Measurements from ENCODE around the gene PCK1. TPM values are rescaled to one million over a fixed set of nuclear protein-coding genes. Genes with fewer than 3 reads are reported as not detected.

Gene PCK1
- total and polyA plus RNA-seq, 2 donors from 2014 or later: 29.7 to 551 TPM

- FAIRE-seq: no peak
- TF ChIP-seq, protein P1, sequence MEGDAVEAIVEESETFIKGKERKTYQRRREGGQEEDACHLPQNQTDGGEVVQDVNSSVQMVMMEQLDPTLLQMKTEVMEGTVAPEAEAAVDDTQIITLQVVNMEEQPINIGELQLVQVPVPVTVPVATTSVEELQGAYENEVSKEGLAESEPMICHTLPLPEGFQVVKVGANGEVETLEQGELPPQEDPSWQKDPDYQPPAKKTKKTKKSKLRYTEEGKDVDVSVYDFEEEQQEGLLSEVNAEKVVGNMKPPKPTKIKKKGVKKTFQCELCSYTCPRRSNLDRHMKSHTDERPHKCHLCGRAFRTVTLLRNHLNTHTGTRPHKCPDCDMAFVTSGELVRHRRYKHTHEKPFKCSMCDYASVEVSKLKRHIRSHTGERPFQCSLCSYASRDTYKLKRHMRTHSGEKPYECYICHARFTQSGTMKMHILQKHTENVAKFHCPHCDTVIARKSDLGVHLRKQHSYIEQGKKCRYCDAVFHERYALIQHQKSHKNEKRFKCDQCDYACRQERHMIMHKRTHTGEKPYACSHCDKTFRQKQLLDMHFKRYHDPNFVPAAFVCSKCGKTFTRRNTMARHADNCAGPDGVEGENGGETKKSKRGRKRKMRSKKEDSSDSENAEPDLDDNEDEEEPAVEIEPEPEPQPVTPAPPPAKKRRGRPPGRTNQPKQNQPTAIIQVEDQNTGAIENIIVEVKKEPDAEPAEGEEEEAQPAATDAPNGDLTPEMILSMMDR (IDR thresholded peaks at IDR 0.05; ENCODE audit: borderline replicate concordance, extremely low read depth, insufficient read depth): no peak
Observed at GRCh38 chr20:57530327-57530981, 30.5 kb upstream of the PCK1 start.

DNA sequence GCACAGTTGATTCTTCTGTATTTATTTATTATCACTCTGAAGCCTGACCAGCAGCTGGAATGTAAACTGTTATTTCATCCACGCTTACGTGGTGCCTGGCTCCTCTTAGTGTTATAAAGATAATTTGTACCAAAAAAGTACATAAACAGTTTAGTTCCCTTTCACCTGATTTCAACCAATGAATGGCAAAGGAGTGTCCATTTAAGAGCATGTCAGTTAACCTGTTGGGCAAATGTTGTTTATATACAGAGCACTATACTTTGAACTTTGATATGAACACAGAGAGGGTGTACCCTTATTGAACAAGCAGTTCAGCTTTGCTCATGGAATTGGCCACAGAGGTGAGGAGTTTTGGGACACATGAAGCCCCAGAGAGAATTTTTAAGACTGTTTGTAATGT, 28.8 kb upstream of the PCK1 start:
- H3K36me3 ChIP-seq (ENCODE audit: control insufficient read depth in 2 of 3, insufficient read depth in 3 of 3, low read length in 3 of 3): no peaks in the 10 kb centered on the region
- DNase-seq: no peak
- intact Hi-C loops (cut with DNase I): no loop called here
- FAIRE-seq: no peak
- TF ChIP-seq, protein P1 (IDR thresholded peaks at IDR 0.05; ENCODE audit: borderline replicate concordance, extremely low read depth, insufficient read depth): no peak
- H3K9me3 ChIP-seq (ENCODE audit: control insufficient read depth in 2 of 3, insufficient read depth in 1 of 3, low read length in 3 of 3): peaks cover 0 to 3% (median 0%) of the 10 kb centered on the region in 3 donors
- H3K4me1 ChIP-seq (ENCODE audit: control insufficient read depth in 2 of 3, insufficient read depth in 2 of 3, low read depth in 1 of 3, low read length in 3 of 3): peaks cover 0 to 2% (median 0%) of the 10 kb centered on the region in 3 donors
- H3K27me3 ChIP-seq (ENCODE audit: control insufficient read depth, insufficient read depth, low read length): no peaks in the 10 kb centered on the region
- no peak overlapping the region for H3K4me3 ChIP-seq (ENCODE audit: low read length in 3 of 3)
- H3K27ac ChIP-seq (ENCODE audit: low read depth in 2 of 2, low read length in 2 of 2): no peak overlapping the region
- H3K9ac ChIP-seq (ENCODE audit: low read length in 3 of 3): no peak overlapping the region

More at GRCh38 chr20:57530327-57530981, 30.5 kb upstream of the PCK1 start:
- H3K4me1 ChIP-seq (ENCODE audit: control insufficient read depth in 2 of 3, insufficient read depth in 2 of 3, low read depth in 1 of 3, low read length in 3 of 3): peaks cover 0 to 2% (median 0%) of the 10 kb centered on the region in 3 donors
- intact Hi-C loops (cut with DNase I): no loop called here
- no peak overlapping the region for H3K9ac ChIP-seq (ENCODE audit: low read length in 3 of 3)
- no peak overlapping the region for H3K27ac ChIP-seq (ENCODE audit: low read depth in 2 of 2, low read length in 2 of 2)
- no peak for DNase-seq
- H3K27me3 ChIP-seq (ENCODE audit: control insufficient read depth, insufficient read depth, low read length): no peaks in the 10 kb centered on the region
- no peak overlapping the region for H3K4me3 ChIP-seq (ENCODE audit: low read length in 3 of 3)
- no peaks in the 10 kb centered on the region for H3K9me3 ChIP-seq (ENCODE audit: control insufficient read depth in 2 of 3, insufficient read depth in 1 of 3, low read length in 3 of 3)
- no peaks in the 10 kb centered on the region for H3K36me3 ChIP-seq (ENCODE audit: control insufficient read depth in 2 of 3, insufficient read depth in 3 of 3, low read length in 3 of 3)

DNA sequence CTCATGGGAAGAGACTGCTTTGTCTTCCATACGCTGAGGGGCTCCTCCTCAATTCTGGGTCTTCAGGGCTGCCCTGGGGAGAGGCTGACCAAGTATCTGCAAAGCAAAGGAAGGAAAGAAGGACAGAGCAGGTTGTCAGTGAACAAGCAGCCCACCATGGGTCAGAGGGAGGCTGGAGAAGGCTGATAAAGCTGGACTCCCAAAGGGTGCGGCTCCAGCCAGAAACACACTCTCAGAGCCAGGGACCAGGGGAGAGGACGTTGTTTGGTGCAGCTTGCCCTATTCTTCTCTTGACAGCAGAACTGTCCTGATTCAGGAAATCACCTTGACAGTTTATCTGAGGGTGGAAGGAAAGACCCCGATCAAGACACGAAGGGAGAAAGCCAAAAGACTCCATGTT, 25.6 kb upstream of the PCK1 start:
- TF ChIP-seq, protein P1 (IDR thresholded peaks at IDR 0.05; ENCODE audit: borderline replicate concordance, extremely low read depth, insufficient read depth): no peak
- Histone ChIP-seq H3K9ac (ENCODE audit: low read length in 3 of 3) (no peak overlapping the region), H3K27me3 (ENCODE audit: control insufficient read depth, insufficient read depth, low read length) (no peaks in the 10 kb centered on the region), H3K4me3 (ENCODE audit: low read length in 3 of 3) (no peak overlapping the region), H3K36me3 (ENCODE audit: control insufficient read depth in 2 of 3, insufficient read depth in 3 of 3, low read length in 3 of 3) (no peaks in the 10 kb centered on the region), H3K9me3 (ENCODE audit: control insufficient read depth in 2 of 3, insufficient read depth in 1 of 3, low read length in 3 of 3) (peaks cover 0 to 5% (median 0%) of the 10 kb centered on the region in 3 donors), H3K27ac (ENCODE audit: low read depth in 2 of 2, low read length in 2 of 2) (no peak overlapping the region), H3K4me1 (ENCODE audit: control insufficient read depth in 2 of 3, insufficient read depth in 2 of 3, low read depth in 1 of 3, low read length in 3 of 3) (peaks cover 0 to 1% (median 0%) of the 10 kb centered on the region in 3 donors)
- DNase-seq: no peak
- intact Hi-C loops (cut with DNase I): no loop called here
- no peak for FAIRE-seq

All from kidney (tissue), 14 donors.